GM12873 (cell line): ENCODE measurements around the gene ZNF570.

Experiments
- CTCF ChIP-seq: IDR thresholded peaks from 2 replicates; pipeline ENCODE4 v1.5.1; 2012; ENCODE audit warnings: low read depth, mild to moderate bottlenecking, moderate library complexity, low read length, control low read depth; ENCODE audit not compliant: insufficient read depth; ENCODE audit errors: missing control alignments

ZNF570 gene

DNA sequence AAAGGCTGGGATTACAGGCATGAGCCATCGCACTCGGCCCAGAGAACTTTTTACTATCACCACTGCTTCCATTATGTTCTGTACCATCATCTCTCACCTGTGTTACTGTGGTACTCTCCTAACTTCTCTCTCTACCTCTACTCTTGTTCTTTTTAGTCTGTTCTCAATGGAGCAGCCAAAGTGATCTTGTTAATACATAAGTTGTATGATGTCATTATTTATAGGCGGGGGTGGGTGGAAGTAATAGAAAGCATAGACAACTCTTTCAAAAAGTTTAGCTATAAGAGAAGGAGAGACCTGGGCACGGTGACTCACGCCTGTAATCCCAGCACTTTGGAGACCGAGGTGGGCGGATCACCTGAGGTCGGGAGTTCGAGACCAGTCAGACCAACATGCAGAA is 3.0 kb downstream of the ZNF570 start:
- no peak for TF ChIP-seq CTCF

DNA sequence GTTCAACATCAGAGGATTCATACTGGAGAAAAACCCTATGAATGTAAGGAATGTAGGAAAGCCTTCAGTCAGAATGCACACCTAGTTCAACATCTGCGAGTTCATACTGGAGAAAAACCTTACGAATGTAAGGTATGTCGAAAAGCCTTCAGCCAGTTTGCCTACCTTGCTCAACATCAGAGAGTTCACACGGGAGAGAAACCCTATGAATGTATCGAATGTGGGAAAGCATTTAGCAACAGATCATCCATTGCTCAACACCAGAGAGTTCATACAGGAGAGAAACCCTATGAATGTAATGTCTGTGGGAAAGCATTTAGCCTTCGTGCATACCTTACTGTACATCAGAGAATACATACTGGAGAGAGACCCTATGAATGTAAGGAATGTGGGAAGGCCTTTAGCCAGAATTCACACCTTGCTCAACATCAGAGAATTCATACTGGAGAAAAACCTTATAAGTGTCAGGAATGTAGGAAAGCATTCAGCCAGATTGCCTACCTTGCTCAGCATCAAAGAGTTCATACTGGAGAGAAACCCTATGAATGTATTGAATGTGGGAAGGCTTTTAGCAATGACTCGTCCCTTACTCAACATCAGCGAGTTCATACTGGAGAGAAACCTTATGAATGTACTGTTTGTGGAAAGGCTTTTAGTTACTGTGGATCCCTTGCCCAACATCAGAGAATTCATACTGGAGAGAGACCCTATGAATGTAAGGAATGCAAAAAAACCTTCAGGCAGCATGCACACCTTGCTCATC is 15.4 kb downstream of the ZNF570 start:
- TF ChIP-seq CTCF: no peak

GRCh38 chr19:37492213-37492612 is 23.1 kb downstream of the ZNF570 start:
- no peak for TF ChIP-seq CTCF

DNA sequence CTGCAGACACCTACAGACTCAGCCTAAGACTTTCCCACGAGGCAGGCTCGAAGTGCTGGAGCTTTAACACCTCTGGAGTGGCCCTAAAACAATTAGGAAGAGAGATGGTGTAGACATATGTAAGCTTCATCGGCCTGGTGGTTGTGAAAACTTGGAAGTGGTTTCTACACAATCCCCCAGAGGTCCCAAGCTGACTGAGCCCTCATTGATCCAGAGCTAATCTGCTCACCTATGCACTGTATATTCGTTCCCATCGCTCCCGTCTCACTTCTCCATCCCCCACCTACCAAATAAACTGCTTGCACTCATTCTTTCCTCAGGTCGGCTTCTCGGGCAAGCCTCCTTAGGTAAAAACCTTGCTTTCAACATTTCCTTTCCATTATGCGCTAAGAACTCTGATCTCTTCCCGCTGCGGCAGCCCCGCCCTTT is 36.8 kb downstream of the ZNF570 start:
- TF ChIP-seq CTCF: no peak

- no peak for TF ChIP-seq CTCF
These were observed 37.4 kb downstream of the ZNF570 start, which contains the start of gene ZNF793 for GRCh38 chr19:37506387-37507166. Gene ZNF793 (plus strand): TSS chr19:37506939. CDS start chr19:37523440, 16,501 bp downstream.

DNA sequence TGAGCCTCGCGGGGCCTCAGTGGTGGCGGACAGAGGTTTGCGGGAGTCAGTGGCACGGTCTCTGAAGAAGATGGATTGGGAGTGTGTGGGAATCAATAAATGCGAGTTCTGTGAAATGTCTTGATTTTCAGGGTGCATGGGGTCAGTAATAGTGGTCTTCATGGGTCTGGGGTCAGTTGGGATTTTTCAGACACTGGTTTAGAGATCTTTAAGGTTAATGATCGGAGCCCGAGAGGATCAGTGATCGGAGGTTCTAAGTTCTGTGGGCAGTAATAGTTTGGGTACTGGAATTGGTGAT is 38.0 kb downstream of the ZNF570 start:
- TF ChIP-seq CTCF: no peak

DNA sequence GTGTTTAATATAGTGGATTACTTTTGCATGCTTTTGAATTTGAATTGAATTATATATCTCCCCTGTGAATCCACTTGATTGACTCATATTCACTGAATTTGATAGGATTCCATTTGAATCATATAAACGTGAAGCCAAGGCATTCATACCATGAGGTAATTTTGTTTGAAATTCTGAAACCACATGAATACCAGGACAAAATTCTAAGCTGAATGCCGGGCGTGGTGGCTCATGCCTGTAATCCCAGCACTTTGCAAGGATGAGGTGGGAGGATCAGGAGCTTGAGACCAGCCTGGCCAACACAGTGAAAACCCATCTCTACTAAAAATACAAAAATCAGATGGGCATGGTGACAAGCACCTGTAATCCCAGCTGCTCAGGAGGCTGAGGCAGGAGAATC is 42.0 kb downstream of the ZNF570 start:
- no peak for TF ChIP-seq CTCF
